Epithelial cell of esophagus (primary cell): ENCODE data around the gene CACNA1G.

Source experiments
- DNase-seq: peaks from one replicate; pipeline ENCODE4 v3.0.0; 2010; ENCODE audit warnings: low read depth
- H3K4me3 ChIP-seq: 2 replicates; pipeline ENCODE4 v1.5.1; 2011; ENCODE audit warnings: mild to moderate bottlenecking, low read length, control low read depth
- CTCF ChIP-seq: IDR thresholded peaks from 2 replicates; pipeline ENCODE4 v1.5.1; 2011; ENCODE audit warnings: low read depth, mild to moderate bottlenecking, low read length, control low read depth, inconsistent platforms; ENCODE audit not compliant: insufficient read depth; ENCODE audit errors: missing control alignments

CACNA1G gene

GRCh38 chr17:50584749-50585148, 24.2 kb downstream of the CACNA1G start:
- no peak overlapping the region for H3K4me3 ChIP-seq
- no peak for TF ChIP-seq CTCF
- DNase-seq = peak; percentile 60

DNA sequence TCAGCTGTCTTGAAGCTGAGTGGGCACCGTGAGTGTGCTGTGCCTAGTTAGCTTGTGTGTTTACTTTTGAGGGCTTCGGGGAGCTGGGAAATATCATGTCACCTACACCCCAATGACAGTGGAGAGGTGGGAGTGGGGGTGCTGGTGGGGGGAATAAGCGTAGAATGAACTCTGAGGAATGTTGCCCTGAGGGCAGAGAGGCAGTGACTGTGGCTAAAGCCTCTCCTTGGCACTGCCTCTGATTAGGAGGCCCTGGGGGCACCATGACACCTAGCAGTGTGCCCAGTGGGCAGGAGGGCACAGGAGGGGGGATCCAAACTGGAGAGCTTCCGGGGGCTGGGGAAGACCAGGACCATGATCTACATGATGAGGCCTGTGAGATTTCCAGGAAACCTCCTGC, 24.8 kb downstream of the CACNA1G start:
- peak; percentile 13 for DNase-seq
- H3K4me3 ChIP-seq = no peak overlapping the region
- TF ChIP-seq CTCF = no peak

DNA sequence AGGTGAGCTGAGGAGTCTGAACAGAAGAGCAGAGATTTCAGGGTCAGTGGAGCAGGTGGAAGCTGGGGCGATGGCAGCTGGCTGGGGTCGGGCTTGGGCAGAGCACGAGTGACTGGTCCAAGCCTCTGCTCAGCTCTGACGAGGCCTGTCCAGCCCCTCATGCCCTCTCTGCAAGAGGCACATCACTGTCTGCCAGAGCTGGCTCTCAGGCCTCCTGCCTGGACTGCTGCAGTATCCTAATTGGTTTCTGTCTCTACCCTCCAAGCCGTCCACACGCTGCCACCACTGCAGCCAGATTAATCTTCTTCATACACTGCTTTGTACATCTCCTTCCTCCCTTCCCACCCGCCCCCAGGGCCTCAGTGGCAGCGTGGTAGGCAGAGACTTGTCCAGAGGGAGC, 25.4 kb downstream of the CACNA1G start:
- TF ChIP-seq CTCF = no peak
- DNase-seq = no peak
- H3K4me3 ChIP-seq = no peak overlapping the region

- DNase-seq = no peak
- H3K4me3 ChIP-seq = no peak overlapping the region
- TF ChIP-seq CTCF = no peak
Measured at GRCh38 chr17:50586421-50587247, 26.1 kb downstream of the CACNA1G start.

DNA sequence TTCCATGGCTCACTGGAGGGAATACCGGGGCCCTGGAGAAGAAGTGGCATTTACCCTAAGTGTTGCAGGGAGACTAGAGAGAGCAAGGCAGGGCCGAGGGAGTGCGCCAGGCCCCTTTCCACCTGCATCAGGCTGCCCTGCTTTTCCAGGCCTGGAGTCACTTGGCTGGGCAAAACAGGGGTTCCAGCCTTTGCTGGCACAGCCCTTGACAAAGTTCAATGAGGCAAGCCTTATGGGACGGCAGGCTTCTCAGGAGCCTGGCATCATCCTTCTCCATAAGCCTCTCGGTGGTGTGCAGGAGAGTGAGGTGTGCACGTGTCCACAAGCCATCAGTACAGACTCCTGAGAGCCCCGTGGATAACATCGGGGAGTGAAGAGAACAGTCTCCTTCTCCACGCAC, 27.1 kb downstream of the CACNA1G start:
- no peak for TF ChIP-seq CTCF
- H3K4me3 ChIP-seq = no peak overlapping the region
- DNase-seq = no peak

- H3K4me3 ChIP-seq = no peak overlapping the region
- no peak for DNase-seq
- no peak for TF ChIP-seq CTCF
Measured at GRCh38 chr17:50588391-50589049, 28.0 kb downstream of the CACNA1G start.
